Skeletal muscle satellite cell (primary cell): Measurements from ENCODE around the gene RAPGEF4.

Source experiments
- H3K27me3 ChIP-seq: 2 replicates; pipeline ENCODE4 v1.7.0; 2013; ENCODE audit warnings: low read length; ENCODE audit not compliant: control insufficient read depth, insufficient read depth
- H3K36me3 ChIP-seq: 2 replicates; pipeline ENCODE4 v1.7.0; 2013; ENCODE audit warnings: mild to moderate bottlenecking, control low read depth, low read length; ENCODE audit not compliant: insufficient read depth
- H3K4me1 ChIP-seq: 2 replicates; pipeline ENCODE4 v1.7.0; 2013; ENCODE audit warnings: low read length; ENCODE audit not compliant: control insufficient read depth, insufficient read depth
- H3K4me2 ChIP-seq: 2 replicates; pipeline ENCODE4 v1.7.0; 2013; ENCODE audit warnings: mild to moderate bottlenecking, low read length
- H3K4me3 ChIP-seq: 2 replicates; pipeline ENCODE4 v1.7.0; 2013; ENCODE audit warnings: low read length
- H3K9ac ChIP-seq: 2 replicates; pipeline ENCODE4 v1.7.0; 2013; ENCODE audit warnings: mild to moderate bottlenecking, low read depth, low read length, moderate library complexity
- H3K9me3 ChIP-seq: replicated peaks from 2 replicates; pipeline ENCODE4 v1.7.0; 2013; ENCODE audit warnings: mild to moderate bottlenecking, control low read depth, low read length

Gene RAPGEF4

DNA sequence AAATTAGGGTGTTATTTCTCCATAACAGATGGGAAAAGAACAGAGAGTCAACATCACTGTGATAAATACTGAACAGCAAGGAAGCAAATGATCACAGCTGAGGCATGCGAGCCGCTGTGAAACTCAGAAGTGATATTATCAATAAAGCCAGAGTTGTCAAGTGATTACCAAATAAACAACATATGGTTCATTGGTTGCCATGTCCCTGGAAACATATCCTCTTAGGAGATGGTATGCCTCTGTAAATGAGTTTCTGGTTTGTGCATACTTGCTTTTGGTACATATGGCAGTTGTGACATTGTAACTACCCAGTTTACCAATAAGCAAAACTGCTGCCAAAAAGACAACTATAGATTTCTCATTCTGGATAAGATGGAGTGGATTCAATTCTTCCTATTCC, 23.8 kb downstream of the RAPGEF4 start:
- H3K9me3 ChIP-seq, result no peaks in the 10 kb centered on the region
- H3K4me2 ChIP-seq, result no peak overlapping the region
- H3K36me3 ChIP-seq, result no peaks in the 10 kb centered on the region
- H3K4me3 ChIP-seq, result no peak overlapping the region
- H3K4me1 ChIP-seq, result no peaks in the 10 kb centered on the region
- H3K27me3 ChIP-seq, result peaks cover 17% of the 10 kb centered on the region
- H3K9ac ChIP-seq, result no peak overlapping the region

DNA sequence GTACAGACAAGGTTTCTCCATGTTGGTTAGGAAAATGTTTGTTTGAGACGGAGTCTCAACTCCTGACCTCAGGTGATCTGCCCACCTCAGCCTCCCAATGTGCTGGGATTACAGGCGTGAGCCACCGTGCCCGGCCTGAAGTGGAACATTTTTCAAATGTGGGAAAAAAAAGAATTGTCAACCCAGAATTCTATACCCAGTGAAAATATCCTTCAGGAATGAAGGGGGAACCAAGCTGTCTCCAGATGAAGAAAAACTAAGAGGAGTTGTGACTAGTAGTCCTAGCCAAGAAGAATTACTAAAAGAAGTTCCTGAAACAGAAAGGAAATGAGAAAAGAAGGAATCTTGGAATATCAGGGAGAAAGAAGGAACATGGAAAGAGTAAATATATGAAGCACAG, 25.7 kb downstream of the RAPGEF4 start:
- H3K4me3 ChIP-seq, result no peak overlapping the region
- peaks cover 20% of the 10 kb centered on the region for H3K27me3 ChIP-seq
- H3K4me1 ChIP-seq, result no peaks in the 10 kb centered on the region
- no peaks in the 10 kb centered on the region for H3K36me3 ChIP-seq
- no peaks in the 10 kb centered on the region for H3K9me3 ChIP-seq
- no peak overlapping the region for H3K4me2 ChIP-seq
- H3K9ac ChIP-seq, result no peak overlapping the region

DNA sequence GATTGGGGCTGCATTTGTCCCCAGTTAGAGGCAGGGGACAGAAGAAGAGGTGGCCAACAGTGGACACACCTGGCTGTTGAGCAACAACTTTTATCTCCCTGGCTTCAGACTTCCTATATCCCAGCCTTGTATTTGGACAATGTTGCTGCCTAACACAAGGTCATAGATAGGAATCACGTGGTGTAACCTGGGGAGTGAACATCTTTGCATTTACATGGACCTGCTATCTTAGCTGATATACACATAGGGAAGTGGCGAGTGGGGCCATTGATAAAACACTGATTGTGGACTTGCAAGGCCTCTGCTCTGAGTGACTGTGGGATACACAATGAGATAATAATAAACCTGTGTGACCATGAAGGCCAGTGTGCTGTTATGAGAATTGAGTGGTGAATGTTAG, 26.9 kb downstream of the RAPGEF4 start:
- no peak overlapping the region for H3K9ac ChIP-seq
- H3K4me3 ChIP-seq, result no peak overlapping the region
- H3K4me2 ChIP-seq, result no peak overlapping the region
- H3K27me3 ChIP-seq, result peaks cover 11% of the 10 kb centered on the region
- H3K36me3 ChIP-seq, result no peaks in the 10 kb centered on the region
- no peaks in the 10 kb centered on the region for H3K9me3 ChIP-seq
- H3K4me1 ChIP-seq, result no peaks in the 10 kb centered on the region

DNA sequence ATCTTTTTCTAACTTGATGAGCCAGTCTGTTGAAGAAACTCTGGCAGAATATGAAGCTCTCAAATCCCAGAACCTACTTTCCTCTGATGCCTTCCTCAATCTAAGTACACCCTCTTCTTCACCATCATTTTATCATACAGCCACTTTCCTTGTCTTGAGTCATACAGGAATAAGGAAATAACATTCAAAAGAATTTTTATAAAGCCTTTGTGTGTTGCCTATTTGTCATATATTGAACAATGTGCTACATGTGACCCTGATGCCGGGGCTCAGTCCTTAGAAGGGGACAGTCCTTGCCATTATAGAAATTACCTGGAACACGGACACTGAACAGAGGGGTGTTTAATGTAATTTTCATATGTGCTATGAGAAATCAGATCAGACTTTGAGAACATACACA, 27.4 kb downstream of the RAPGEF4 start:
- H3K9ac ChIP-seq, result no peak overlapping the region
- H3K36me3 ChIP-seq, result no peaks in the 10 kb centered on the region
- H3K4me1 ChIP-seq, result no peaks in the 10 kb centered on the region

DNA sequence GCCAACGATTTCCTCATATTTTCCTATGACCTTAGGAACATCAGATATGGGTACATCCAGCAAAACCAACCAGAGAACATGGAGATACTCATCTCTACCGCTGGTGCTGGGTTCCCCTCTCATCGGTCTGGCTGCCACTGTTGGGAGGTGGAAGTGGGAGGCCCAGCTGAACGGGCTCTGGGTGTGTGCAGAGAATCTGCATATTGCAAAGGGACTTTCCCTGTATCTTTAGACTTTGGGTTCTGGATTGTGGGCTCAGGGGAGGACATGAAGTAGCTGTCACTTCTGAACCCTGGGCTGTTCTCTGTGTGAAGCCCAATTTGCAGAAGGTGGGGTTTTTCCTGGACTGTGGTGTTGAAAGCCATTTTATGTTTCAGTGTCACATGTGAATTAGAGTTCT, 30.0 kb downstream of the RAPGEF4 start:
- no peaks in the 10 kb centered on the region for H3K36me3 ChIP-seq
- no peaks in the 10 kb centered on the region for H3K9me3 ChIP-seq
- H3K9ac ChIP-seq, result no peak overlapping the region
- no peak overlapping the region for H3K4me3 ChIP-seq
- no peaks in the 10 kb centered on the region for H3K4me1 ChIP-seq
- peaks cover 3% of the 10 kb centered on the region for H3K27me3 ChIP-seq
- no peak overlapping the region for H3K4me2 ChIP-seq

More for the DNA sequence above, 27.4 kb downstream of the RAPGEF4 start:
- Histone ChIP-seq H3K4me2 (no peak overlapping the region), H3K9me3 (no peaks in the 10 kb centered on the region), H3K4me3 (no peak overlapping the region), H3K27me3 (peaks cover 10% of the 10 kb centered on the region)

DNA sequence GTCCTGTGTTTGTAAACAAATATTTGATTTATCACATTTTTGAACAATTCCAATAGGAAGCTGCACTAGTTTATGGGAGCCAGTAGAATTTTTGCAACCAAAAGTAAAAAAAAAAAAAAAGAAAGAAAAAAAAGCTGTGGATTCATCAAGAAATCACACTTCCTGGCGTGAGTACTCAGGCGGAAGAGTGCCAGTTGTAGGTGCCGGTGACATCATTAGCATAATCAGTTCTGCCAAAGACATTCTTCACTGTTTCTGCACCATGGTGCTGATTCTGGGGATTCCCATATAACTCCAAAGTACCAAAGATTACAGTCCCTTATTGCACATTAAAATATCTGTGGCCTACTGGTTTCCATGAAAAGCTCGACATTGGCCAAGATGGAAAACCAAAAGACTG, 32.8 kb downstream of the RAPGEF4 start:
- Histone ChIP-seq H3K36me3 (no peaks in the 10 kb centered on the region), H3K4me2 (no peak overlapping the region), H3K4me3 (no peak overlapping the region), H3K9me3 (no peaks in the 10 kb centered on the region), H3K9ac (no peak overlapping the region), H3K4me1 (no peaks in the 10 kb centered on the region), H3K27me3 (peaks cover 3% of the 10 kb centered on the region)

DNA sequence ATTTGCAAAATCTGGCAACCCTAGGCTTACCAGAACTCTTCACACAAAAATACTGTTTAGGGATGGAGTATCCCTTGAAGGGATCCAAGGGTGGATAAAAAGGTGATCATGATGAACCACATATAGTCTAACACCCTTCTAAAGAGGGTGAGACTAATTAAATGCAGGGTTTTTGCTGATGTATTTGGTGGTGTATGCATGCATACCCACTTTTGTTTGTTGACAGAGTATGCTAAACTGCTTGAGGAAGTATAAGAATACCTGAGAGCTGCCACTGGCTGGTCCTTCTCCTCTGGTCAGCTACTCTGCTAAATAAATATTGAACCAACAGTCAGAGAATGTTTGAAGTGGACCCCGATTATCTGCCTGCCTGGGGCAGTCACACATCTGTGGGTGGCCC, 34.2 kb downstream of the RAPGEF4 start:
- H3K36me3 ChIP-seq, result no peaks in the 10 kb centered on the region
- peaks cover 1% of the 10 kb centered on the region for H3K27me3 ChIP-seq
- no peaks in the 10 kb centered on the region for H3K9me3 ChIP-seq
- no peak overlapping the region for H3K4me3 ChIP-seq
- H3K9ac ChIP-seq, result no peak overlapping the region
- no peaks in the 10 kb centered on the region for H3K4me1 ChIP-seq
- no peak overlapping the region for H3K4me2 ChIP-seq

DNA sequence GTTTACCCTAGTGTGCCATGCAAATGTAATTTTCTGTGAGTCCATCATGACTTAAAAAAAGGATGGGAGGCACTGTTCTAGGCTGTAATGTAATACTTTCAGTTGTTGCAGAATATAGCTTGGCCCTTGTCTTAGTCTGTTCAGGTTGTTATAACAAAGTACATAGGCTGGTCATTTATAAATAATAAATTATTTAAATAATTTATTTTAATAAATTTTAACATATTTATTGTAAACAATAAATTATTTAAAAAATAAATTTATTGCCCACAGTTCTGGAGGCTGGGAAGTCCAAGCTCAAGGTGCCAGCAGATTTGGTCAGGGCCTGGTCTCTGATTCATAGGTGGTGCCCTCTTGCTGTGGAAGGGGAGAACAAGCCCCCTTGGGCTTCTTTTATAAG, 35.2 kb downstream of the RAPGEF4 start:
- Histone ChIP-seq H3K9ac (no peak overlapping the region), H3K9me3 (no peaks in the 10 kb centered on the region), H3K4me1 (no peaks in the 10 kb centered on the region), H3K36me3 (no peaks in the 10 kb centered on the region), H3K27me3 (no peaks in the 10 kb centered on the region), H3K4me2 (no peak overlapping the region), H3K4me3 (no peak overlapping the region)

DNA sequence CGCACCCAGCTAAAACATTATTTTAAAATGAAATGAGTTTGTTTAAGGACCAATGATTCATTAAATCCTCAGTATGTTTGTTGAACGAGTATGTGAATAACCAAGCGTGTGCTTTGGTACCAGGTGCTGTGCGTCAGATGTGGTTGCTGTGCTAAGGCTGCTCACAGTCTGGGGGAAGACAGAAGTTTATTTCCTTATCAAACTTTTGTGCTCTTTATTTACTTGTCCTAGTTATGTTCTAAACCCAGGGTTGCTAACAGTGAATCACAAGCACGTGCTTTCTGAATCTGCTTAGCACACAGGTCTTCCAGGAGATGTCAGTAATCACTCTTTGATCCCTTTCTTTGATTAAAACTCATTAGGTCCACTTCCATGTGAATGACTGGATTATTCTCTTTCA, 37.0 kb downstream of the RAPGEF4 start:
- no peak overlapping the region for H3K9ac ChIP-seq
- no peak overlapping the region for H3K4me3 ChIP-seq
- no peaks in the 10 kb centered on the region for H3K4me1 ChIP-seq
- no peak overlapping the region for H3K4me2 ChIP-seq
- H3K36me3 ChIP-seq, result no peaks in the 10 kb centered on the region
- H3K9me3 ChIP-seq, result no peaks in the 10 kb centered on the region
- no peaks in the 10 kb centered on the region for H3K27me3 ChIP-seq

DNA sequence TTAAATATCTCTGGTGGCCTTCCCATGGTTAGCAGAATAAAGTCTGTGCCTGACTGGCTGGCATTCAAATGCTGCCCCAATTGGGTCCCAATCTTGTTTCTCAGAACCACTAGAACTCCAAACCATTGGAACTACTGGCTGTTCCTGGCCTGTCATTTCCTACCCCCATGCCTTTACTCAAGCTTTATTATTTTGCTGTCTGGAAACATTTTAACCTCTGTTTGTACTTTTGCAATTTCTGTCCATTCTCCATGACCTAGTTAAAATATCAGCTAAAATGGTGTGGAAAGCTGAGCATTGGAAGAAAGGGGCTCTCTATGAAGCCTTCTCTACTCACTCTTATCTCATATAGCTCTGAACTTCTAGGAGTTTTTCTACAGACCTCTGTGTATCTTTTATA, 38.7 kb downstream of the RAPGEF4 start:
- Histone ChIP-seq H3K36me3 (no peaks in the 10 kb centered on the region), H3K9ac (no peak overlapping the region), H3K4me3 (no peak overlapping the region), H3K27me3 (no peaks in the 10 kb centered on the region), H3K9me3 (no peaks in the 10 kb centered on the region), H3K4me2 (no peak overlapping the region), H3K4me1 (no peaks in the 10 kb centered on the region)

DNA sequence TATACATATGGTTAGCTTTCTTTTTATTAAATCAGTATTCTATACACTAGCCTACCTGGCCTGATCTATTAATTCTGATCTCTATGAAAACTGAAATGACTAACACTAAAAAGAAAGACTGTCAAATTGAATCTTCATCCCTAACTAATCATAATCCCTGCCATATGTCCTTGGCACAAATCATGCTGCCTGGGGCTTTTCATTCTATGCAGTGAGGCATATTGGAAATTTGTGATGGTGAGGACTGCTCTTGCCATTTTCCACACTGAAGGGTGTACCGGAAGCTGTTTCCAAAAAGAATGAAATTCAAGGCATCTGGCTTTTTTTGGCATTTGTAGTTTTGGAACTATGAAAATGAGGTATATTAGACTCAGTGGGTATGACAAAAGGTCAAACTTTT, 39.7 kb downstream of the RAPGEF4 start:
- H3K36me3 ChIP-seq, result no peaks in the 10 kb centered on the region
- H3K9me3 ChIP-seq, result no peaks in the 10 kb centered on the region
- no peak overlapping the region for H3K4me2 ChIP-seq
- no peak overlapping the region for H3K4me3 ChIP-seq
- H3K9ac ChIP-seq, result no peak overlapping the region
- H3K27me3 ChIP-seq, result no peaks in the 10 kb centered on the region
- no peaks in the 10 kb centered on the region for H3K4me1 ChIP-seq

DNA sequence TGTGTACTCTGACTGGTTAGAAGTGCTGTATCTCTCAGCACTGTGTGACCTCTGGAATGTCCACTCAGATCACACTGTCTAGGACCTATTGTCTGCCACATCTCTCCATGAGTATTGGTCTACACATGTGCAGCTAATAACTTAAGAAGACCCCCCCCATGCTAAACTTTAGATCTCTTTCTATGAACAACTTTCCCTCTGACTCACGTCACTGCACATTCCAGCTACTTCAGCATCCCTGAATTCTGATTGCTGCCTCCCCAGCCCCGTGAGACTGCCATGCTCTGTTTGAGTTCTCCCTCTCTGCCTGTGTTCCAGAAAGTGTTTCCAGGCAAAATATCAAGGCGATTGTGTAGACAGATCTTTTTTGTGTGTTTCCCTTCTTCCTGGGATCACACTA, 41.8 kb downstream of the RAPGEF4 start:
- Histone ChIP-seq H3K27me3 (no peaks in the 10 kb centered on the region), H3K4me1 (peaks cover 4% of the 10 kb centered on the region), H3K4me2 (no peak overlapping the region), H3K9ac (no peak overlapping the region), H3K9me3 (no peaks in the 10 kb centered on the region), H3K36me3 (no peaks in the 10 kb centered on the region), H3K4me3 (no peak overlapping the region)
